HG02840 (cell line): ENCODE results near the gene SFT2D2.

Source experiments
- ATAC-seq: cut with Tn5 transposase; IDR thresholded peaks from one replicate; pipeline ENCODE4 v1.9.1; 2021; ENCODE audit warnings: mild to moderate bottlenecking, moderate library complexity, moderate number of reproducible peaks; ENCODE audit not compliant: unreplicated experiment, low FRiP score

Gene SFT2D2

GRCh38 chr1:168300626-168301025 is 74.8 kb downstream of the SFT2D2 start:
- ATAC-seq, result no peak

- no peak for ATAC-seq
Measured at GRCh38 chr1:168301664-168302320, 76.0 kb downstream of the SFT2D2 start.
